Astrocyte of the cerebellum (primary cell): ENCODE measurements around the gene DNAH9.

ENCODE experiments used
- DNase-seq: peaks from one replicate; pipeline ENCODE4 v3.0.0-alpha.2; 2011; ENCODE audit warnings: low read depth
- H3K4me3 ChIP-seq: 2 replicates; pipeline ENCODE4 v1.5.1; 2011; ENCODE audit warnings: mild to moderate bottlenecking, low read depth, low read length, moderate library complexity
- CTCF ChIP-seq: IDR thresholded peaks from 2 replicates; pipeline ENCODE4 v1.5.1; 2012; ENCODE audit warnings: low read length, low read depth, moderate library complexity, mild to moderate bottlenecking; ENCODE audit errors: missing control alignments
- in situ Hi-C: cut with HindIII; loops from 2 replicates; pipeline ENCODE4 v1.10.0; 2017; ENCODE audit warnings: low sequenced_read_pairs

The DNAH9 gene

GRCh38 chr17:11900655-11901054, 302.4 kb downstream of the DNAH9 start:
- no peak overlapping the region for H3K4me3 ChIP-seq
- no peak for TF ChIP-seq CTCF
- in situ Hi-C loops = no loop called here
- no peak for DNase-seq

DNA sequence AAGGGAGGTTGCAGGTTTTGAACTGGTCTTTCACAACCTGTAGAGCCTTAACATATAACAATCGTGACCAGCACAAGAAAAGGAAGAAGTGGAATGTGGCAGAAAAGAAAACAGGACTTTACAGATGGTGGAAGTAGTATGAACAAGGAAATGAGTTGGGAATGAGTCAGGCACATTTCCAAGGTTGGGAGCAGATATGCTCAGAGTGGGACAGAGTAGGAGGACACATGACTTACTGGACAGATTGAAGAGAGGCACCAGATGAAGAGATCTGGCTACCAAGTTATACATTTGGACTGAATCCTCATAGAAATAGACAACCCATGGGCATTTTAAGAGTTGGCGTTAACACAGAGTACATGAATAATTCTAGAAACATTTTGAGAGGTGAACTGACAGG, 303.7 kb downstream of the DNAH9 start:
- TF ChIP-seq CTCF = no peak
- no peak overlapping the region for H3K4me3 ChIP-seq
- DNase-seq = no peak
- in situ Hi-C loops = no loop called here

DNA sequence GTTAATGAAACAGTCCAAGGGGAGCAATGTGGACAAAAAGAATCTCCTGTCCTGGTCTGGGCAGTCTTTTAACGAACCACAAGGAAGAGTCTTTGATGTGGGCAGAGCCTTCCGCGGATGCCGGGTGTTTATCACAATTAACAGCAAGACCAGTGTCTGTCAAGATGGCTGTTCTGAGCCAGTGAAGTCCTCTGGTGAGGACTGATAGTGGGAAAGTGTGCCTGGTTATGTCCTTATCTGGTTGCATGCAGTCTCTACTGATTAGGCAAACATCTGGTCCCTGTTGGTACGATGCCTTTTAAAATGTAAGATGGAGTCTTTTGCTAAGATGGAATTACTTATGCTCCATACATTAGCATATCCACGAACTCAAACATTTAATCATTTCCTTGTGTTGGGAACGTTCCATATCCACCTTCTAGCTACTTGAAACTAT, 310.5 kb downstream of the DNAH9 start:
- no peak for DNase-seq
- H3K4me3 ChIP-seq = no peak overlapping the region
- in situ Hi-C loops = no loop called here
- no peak for TF ChIP-seq CTCF

DNA sequence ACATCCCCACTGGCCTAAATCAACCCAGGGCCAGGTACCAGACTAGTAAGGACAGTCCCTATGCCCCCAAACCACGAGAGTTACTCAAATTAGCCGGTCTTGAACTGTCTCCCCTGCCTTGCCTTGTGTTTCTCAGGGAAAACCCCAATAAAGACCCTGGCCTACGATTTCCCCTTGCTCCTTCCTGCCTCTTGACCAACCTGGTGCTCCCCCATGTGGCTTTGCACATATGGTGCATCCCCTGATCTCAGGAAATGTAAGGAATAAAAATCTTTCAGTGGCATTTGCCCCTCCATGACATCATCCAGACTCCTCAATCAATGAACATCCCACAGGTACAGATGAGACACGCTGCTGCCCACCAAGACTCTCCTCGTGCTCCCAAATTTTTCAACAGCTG, 311.1 kb downstream of the DNAH9 start:
- no peak for DNase-seq
- in situ Hi-C loops = no loop called here
- no peak overlapping the region for H3K4me3 ChIP-seq
- no peak for TF ChIP-seq CTCF

- DNase-seq = no peak
- in situ Hi-C loops = no loop called here
- no peak overlapping the region for H3K4me3 ChIP-seq
- TF ChIP-seq CTCF = no peak
Observed at GRCh38 chr17:11916091-11916490, 317.8 kb downstream of the DNAH9 start.

GRCh38 chr17:11917415-11917814, 319.1 kb downstream of the DNAH9 start:
- in situ Hi-C loops = no loop called here
- H3K4me3 ChIP-seq = no peak overlapping the region
- no peak for TF ChIP-seq CTCF
- no peak for DNase-seq

DNA sequence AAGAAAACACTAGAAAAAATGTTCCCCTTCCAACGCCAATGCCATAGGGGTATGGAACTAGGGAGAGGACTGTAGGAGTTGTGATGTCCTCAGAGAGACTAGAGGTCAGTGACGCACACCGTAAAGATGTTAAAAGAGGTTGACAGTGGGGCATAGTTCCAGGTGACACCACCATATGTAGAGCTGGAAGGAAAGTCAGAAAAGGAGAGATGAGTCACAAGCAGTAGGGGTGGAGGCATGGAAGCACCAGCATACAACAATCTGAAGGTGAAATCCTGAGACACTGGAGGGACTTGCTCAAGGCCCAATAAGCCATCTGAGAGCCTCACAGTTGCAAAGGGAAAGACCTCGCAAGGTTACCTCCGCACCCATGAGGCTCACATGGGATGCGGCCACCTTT, 323.0 kb downstream of the DNAH9 start:
- no peak overlapping the region for H3K4me3 ChIP-seq
- no peak for DNase-seq
- no peak for TF ChIP-seq CTCF
- in situ Hi-C loops = no loop called here
